ENCODE results near the gene TLN1. TPM values are rescaled to one million over a fixed set of nuclear protein-coding genes. Genes with fewer than 3 reads are reported as not detected.

TLN1 gene
- total and polyA plus RNA-seq, 3 experiments from 2014 or later: 161 to 249 (median 248) TPM

GRCh38 chr9:35684921-35685320 lies 47.1 kb downstream of the TLN1 start:
- no peak overlapping the region for H3K4me3 Mint-ChIP-seq
- CTCF ChIA-PET: interaction anchor here (0.9 to 3.9 kb wide), 4 partner anchors 12 to 81 kb away, joined by 3 to 31 read pairs (median 6); no protein-coding TSS in a partner anchor
- H3K4me1 ChIP-seq (ENCODE audit: insufficient read depth, low read length): no peaks in the 10 kb centered on the region
- no peak overlapping the region for H3K27ac Mint-ChIP-seq
- no peaks in the 10 kb centered on the region for H3K36me3 ChIP-seq (ENCODE audit: insufficient read depth, low read length)
- no peak for DNase-seq
- no peaks in the 10 kb centered on the region for H3K27me3 Mint-ChIP-seq
- H3K27me3 ChIP-seq (ENCODE audit: insufficient read depth, low read length, poor library complexity, severe bottlenecking): no peaks in the 10 kb centered on the region
- H3K36me3 Mint-ChIP-seq: peaks cover 0 to 1% (median 0%) of the 10 kb centered on the region in 3 donors
- H3K9me3 ChIP-seq (ENCODE audit: low read length): no peaks in the 10 kb centered on the region
- POLR2A ChIA-PET: no interaction called here
- H3K4me3 ChIP-seq (ENCODE audit: low read length): no peak overlapping the region
- no peaks in the 10 kb centered on the region for H3K9me3 Mint-ChIP-seq
- H3K27ac ChIP-seq (ENCODE audit: low read depth, low read length): no peak overlapping the region
- peaks cover 0 to 14% (median 7%) of the 10 kb centered on the region in 3 donors for H3K4me1 Mint-ChIP-seq

DNA sequence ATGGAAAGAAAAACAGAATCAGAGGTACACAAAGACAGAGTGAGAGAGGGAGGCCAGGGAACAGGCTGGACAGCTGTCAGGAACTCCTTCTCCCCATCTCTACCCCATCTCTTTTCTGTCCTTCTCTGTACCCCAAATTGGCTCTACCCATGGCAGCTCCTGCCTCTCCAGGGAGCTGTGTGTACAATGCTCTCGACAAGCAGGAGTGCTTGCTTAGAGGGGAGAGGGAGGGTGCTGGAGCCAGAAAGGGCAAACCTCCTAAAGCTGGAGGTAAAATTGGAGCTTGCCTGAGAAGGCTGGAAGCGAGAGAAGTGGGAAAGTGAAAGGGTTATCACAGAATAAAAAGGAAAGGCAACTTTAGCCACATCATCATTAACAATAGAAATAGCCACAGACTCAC lies 48.7 kb downstream of the TLN1 start:
- POLR2A ChIA-PET: no interaction called here
- no peak for DNase-seq
- no peaks in the 10 kb centered on the region for H3K27me3 Mint-ChIP-seq
- H3K27ac Mint-ChIP-seq: peak overlapping the region in 3 of 8 donors; percentile 13 to 73 (median 26)
- Histone ChIP-seq H3K27me3 (ENCODE audit: insufficient read depth, low read length, poor library complexity, severe bottlenecking) (no peaks in the 10 kb centered on the region), H3K36me3 (ENCODE audit: insufficient read depth, low read length) (no peaks in the 10 kb centered on the region), H3K9me3 (ENCODE audit: low read length) (no peaks in the 10 kb centered on the region), H3K27ac (ENCODE audit: low read depth, low read length) (no peak overlapping the region), H3K4me1 (ENCODE audit: insufficient read depth, low read length) (no peaks in the 10 kb centered on the region), H3K4me3 (ENCODE audit: low read length) (no peak overlapping the region)
- H3K4me1 Mint-ChIP-seq: peaks cover 0 to 4% (median 3%) of the 10 kb centered on the region in 3 donors
- no peaks in the 10 kb centered on the region for H3K9me3 Mint-ChIP-seq
- CTCF ChIA-PET: interaction anchor here (1.0 to 3.9 kb wide), 4 partner anchors 14 to 36 kb away, joined by 3 to 31 read pairs (median 5); partner anchors contain the start of genes CCDC107 and RMRP
- H3K4me3 Mint-ChIP-seq: peak overlapping the region in 2 of 7 donors; percentile 24 to 59
- peaks cover 0 to 1% (median 0%) of the 10 kb centered on the region in 3 donors for H3K36me3 Mint-ChIP-seq

DNA sequence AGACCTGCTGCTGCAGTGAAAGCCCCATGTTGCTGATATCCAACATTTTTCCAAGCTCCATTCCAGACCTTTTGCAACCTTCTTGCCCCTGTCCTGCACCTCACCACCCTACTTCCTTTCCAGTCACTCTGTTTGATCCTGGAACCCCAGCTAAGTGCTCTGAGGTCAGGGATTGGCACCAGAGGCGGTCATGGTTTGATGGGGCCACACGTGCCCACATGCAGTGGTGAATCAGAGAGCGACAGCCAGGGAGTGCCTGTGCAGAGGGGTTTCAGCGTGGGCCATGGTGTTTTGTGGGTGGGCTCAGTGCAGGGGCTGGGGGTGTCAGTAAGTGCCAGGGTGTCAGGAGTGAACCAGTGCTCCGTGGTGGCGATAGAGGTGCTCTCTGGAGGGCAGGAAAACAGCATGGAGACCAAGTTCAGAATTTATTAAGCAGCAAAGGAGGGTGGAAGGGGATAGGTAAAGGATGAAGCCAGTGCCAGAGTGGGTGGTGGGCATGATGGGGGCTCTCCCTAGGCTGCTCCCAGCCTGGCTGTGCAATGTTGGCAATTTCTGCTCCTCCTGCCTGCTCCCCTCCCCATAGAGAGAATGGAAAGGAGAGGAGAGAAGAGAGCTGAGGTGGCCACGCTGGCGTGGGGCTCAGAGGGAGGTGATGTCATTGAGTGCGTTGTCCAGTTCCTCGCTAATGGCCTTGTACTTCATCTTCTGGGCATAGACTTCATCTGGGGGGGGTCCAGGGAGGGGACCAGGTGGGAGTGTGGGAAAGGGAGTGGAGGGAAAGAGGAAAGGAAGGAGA lies 49.3 kb downstream of the TLN1 start:
- Histone ChIP-seq H3K4me3 (ENCODE audit: low read length) (no peak overlapping the region), H3K27me3 (ENCODE audit: insufficient read depth, low read length, poor library complexity, severe bottlenecking) (no peaks in the 10 kb centered on the region), H3K36me3 (ENCODE audit: insufficient read depth, low read length) (no peaks in the 10 kb centered on the region), H3K4me1 (ENCODE audit: insufficient read depth, low read length) (no peaks in the 10 kb centered on the region), H3K9me3 (ENCODE audit: low read length) (no peaks in the 10 kb centered on the region), H3K27ac (ENCODE audit: low read depth, low read length) (no peak overlapping the region)
- H3K9me3 Mint-ChIP-seq: no peaks in the 10 kb centered on the region
- DNase-seq: no peak
- ChIA-PET CTCF (interaction anchor here (1.0 to 3.9 kb wide), 4 partner anchors 14 to 36 kb away, joined by 3 to 31 read pairs (median 5); partner anchors contain the start of genes CCDC107 and RMRP), POLR2A (interaction anchor here (0.6 kb wide), 1 partner anchor 12 kb away, joined by 4 read pairs; no protein-coding TSS in a partner anchor)
- H3K36me3 Mint-ChIP-seq: peaks cover 0 to 1% (median 0%) of the 10 kb centered on the region in 3 donors
- peak overlapping the region in 1 of 7 donors; percentile 59 for H3K4me3 Mint-ChIP-seq
- no peaks in the 10 kb centered on the region for H3K27me3 Mint-ChIP-seq
- peaks cover 0 to 4% (median 3%) of the 10 kb centered on the region in 3 donors for H3K4me1 Mint-ChIP-seq
- peak overlapping the region in 4 of 8 donors; percentile 13 to 84 (median 50) for H3K27ac Mint-ChIP-seq

DNA sequence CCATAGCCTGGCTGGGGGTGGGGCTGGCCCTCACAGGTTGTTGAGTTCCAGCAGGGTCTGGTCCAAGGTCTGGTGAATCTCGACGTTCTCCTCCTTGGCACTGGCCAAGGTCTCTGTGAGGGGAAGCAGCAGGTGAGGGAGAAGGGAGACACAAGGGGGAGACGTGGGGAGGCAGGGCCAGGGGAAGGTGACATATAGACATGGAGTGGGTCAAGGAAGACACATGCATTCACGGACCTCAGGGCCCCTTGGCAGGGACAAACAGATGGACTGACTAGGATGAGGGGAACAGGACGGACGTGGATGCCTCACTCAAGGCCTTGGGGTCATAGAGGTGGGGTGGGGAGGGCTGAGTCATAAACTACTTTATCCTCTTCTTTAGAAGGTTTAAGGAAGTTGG lies 49.9 kb downstream of the TLN1 start:
- no peaks in the 10 kb centered on the region for H3K9me3 ChIP-seq (ENCODE audit: low read length)
- peaks cover 0 to 3% of the 10 kb centered on the region in 2 donors for H3K27me3 Mint-ChIP-seq
- no peak overlapping the region for H3K27ac ChIP-seq (ENCODE audit: low read depth, low read length)
- no peaks in the 10 kb centered on the region for H3K27me3 ChIP-seq (ENCODE audit: insufficient read depth, low read length, poor library complexity, severe bottlenecking)
- H3K4me1 Mint-ChIP-seq: peaks cover under 1 to 4% (median under 1%) of the 10 kb centered on the region in 3 donors
- no peaks in the 10 kb centered on the region for H3K9me3 Mint-ChIP-seq
- no peak overlapping the region for H3K4me3 Mint-ChIP-seq
- ChIA-PET POLR2A (no interaction called here), CTCF (no interaction called here)
- H3K36me3 Mint-ChIP-seq: peaks cover 0 to 1% (median 0%) of the 10 kb centered on the region in 3 donors
- DNase-seq: no peak
- H3K36me3 ChIP-seq (ENCODE audit: insufficient read depth, low read length): no peaks in the 10 kb centered on the region
- H3K27ac Mint-ChIP-seq: peak overlapping the region in 3 of 8 donors; percentile 64 to 79 (median 69)
- H3K4me1 ChIP-seq (ENCODE audit: insufficient read depth, low read length): no peaks in the 10 kb centered on the region
- H3K4me3 ChIP-seq (ENCODE audit: low read length): no peak overlapping the region

DNA sequence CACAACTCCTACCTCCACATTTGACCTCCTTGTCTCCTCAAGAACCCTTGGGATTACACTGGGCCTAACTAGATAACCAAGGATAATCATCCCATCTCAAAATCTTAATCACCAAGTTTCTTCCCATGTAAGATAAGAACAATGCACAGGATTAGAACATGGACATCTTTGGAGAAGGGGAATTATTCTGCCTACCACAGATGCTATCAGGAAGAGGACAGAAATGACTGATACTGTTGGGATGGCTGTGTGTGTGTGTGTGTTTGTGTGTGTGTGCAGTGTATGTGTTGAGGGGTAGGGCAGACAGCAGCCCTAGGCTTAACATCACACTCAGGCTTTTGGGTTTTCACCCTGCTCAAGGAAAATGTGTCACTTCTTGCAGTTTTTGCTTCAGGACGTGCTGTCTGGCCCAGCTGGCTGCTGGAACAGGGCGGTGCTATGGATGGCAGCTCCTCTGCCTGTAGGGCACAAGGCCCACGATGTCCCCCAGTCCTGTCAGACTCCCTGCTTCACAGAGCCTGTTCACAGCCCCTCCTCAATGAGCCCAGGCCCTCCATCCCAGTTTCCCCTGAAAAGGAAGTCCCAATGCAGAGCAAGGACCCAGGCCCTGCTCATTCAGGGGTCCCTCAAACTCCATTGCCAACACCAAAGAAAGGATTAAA lies 50.5 kb downstream of the TLN1 start:
- POLR2A ChIA-PET: no interaction called here
- Mint-ChIP-seq H3K9me3 (no peaks in the 10 kb centered on the region), H3K27ac (peak overlapping the region in 2 of 8 donors; percentile 64 to 65), H3K36me3 (peaks cover 0 to 1% (median 0%) of the 10 kb centered on the region in 3 donors), H3K4me1 (peaks cover 2 to 8% (median 4%) of the 10 kb centered on the region in 3 donors), H3K27me3 (peaks cover 4% of the 10 kb centered on the region in 2 donors), H3K4me3 (no peak overlapping the region)
- no peak overlapping the region for H3K27ac ChIP-seq (ENCODE audit: low read depth, low read length)
- DNase-seq: no peak
- no peaks in the 10 kb centered on the region for H3K4me1 ChIP-seq (ENCODE audit: insufficient read depth, low read length)
- H3K9me3 ChIP-seq (ENCODE audit: low read length): no peaks in the 10 kb centered on the region
- CTCF ChIA-PET: interaction anchor here (0.6 to 1.4 kb wide), 2 partner anchors 70 to 1539 kb away, joined by 3 read pairs; no protein-coding TSS in a partner anchor
- H3K36me3 ChIP-seq (ENCODE audit: insufficient read depth, low read length): no peaks in the 10 kb centered on the region
- no peaks in the 10 kb centered on the region for H3K27me3 ChIP-seq (ENCODE audit: insufficient read depth, low read length, poor library complexity, severe bottlenecking)
- no peak overlapping the region for H3K4me3 ChIP-seq (ENCODE audit: low read length)

DNA sequence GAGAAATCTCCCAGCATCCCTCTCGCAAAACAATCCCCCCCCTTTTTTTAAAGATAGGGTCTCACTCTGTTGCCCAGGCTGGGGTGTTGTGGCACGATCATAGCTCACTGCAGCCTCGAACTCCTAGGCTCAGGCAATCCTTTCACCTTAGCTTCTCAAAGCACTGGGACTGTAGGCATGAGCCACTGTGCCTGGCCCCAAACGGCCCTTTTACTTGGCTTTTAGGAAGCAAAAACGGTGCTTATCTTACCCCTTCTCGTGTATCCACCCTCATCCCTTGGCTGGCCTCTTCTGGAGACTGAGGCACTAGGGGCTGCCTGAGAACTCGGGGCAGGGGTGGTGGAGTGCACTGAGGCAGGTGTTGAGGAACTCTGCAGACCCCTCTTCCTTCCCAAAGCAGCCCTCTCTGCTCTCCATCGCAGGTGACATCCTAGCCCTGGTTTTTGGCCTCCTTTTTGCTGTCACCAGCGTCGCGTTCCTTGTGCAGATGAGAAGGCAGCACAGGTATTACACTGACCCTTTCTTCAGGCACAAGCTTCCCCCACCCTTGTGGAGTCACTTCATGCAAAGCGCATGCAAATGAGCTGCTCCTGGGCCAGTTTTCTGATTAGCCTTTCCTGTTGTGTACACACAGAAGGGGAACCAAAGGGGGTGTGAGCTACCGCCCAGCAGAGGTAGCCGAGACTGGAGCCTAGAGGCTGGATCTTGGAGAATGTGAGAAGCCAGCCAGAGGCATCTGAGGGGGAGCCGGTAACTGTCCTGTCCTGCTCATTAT lies 51.5 kb downstream of the TLN1 start:
- H3K9me3 Mint-ChIP-seq: no peaks in the 10 kb centered on the region
- H3K4me3 ChIP-seq (ENCODE audit: low read length): no peak overlapping the region
- H3K27ac Mint-ChIP-seq: no peak overlapping the region
- POLR2A ChIA-PET: no interaction called here
- no peaks in the 10 kb centered on the region for H3K4me1 ChIP-seq (ENCODE audit: insufficient read depth, low read length)
- no peak for DNase-seq
- no peaks in the 10 kb centered on the region for H3K36me3 ChIP-seq (ENCODE audit: insufficient read depth, low read length)
- H3K36me3 Mint-ChIP-seq: peaks cover 0 to 1% (median 0%) of the 10 kb centered on the region in 3 donors
- peaks cover 5 to 12% (median 11%) of the 10 kb centered on the region in 3 donors for H3K4me1 Mint-ChIP-seq
- H3K27me3 Mint-ChIP-seq: peaks cover 7 to 8% of the 10 kb centered on the region in 2 donors
- H3K9me3 ChIP-seq (ENCODE audit: low read length): no peaks in the 10 kb centered on the region
- CTCF ChIA-PET: interaction anchor here (0.6 to 1.4 kb wide), 4 partner anchors 16 to 1538 kb away, joined by 3 to 4 read pairs (median 3); partner anchors contain the start of genes CREB3 and TLN1
- H3K27me3 ChIP-seq (ENCODE audit: insufficient read depth, low read length, poor library complexity, severe bottlenecking): no peaks in the 10 kb centered on the region
- H3K27ac ChIP-seq (ENCODE audit: low read depth, low read length): no peak overlapping the region
- H3K4me3 Mint-ChIP-seq: no peak overlapping the region

DNA sequence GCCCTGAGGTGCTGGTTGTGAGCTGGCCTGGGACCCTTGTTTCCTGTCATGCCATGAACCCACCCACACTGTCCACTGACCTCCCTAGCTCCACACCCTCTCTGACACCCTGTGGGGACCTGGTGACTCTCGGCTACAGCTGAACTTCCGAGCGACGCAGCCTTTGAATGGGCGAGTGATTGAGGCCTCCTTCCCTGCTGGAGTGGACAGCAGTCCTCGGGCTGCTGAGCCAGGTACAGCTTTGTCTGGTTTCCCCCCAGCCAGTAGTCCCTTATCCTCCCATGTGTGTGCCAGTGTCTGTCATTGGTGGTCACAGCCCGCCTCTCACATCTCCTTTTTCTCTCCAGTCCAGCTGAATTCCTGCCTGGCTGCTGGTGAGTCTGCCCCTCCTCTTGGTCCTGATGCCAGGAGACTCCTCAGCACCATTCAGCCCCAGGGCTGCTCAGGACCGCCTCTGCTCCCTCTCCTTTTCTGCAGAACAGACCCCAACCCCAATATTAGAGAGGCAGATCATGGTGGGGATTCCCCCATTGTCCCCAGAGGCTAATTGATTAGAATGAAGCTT lies 52.1 kb downstream of the TLN1 start:
- Histone ChIP-seq H3K27me3 (ENCODE audit: insufficient read depth, low read length, poor library complexity, severe bottlenecking) (no peaks in the 10 kb centered on the region), H3K27ac (ENCODE audit: low read depth, low read length) (no peak overlapping the region), H3K4me1 (ENCODE audit: insufficient read depth, low read length) (no peaks in the 10 kb centered on the region), H3K9me3 (ENCODE audit: low read length) (no peaks in the 10 kb centered on the region), H3K4me3 (ENCODE audit: low read length) (no peak overlapping the region), H3K36me3 (ENCODE audit: insufficient read depth, low read length) (no peaks in the 10 kb centered on the region)
- POLR2A ChIA-PET: no interaction called here
- Mint-ChIP-seq H3K4me1 (peaks cover 5 to 15% (median 12%) of the 10 kb centered on the region in 3 donors), H3K4me3 (no peak overlapping the region), H3K27me3 (peaks cover 8 to 10% of the 10 kb centered on the region in 2 donors), H3K9me3 (no peaks in the 10 kb centered on the region), H3K36me3 (peaks cover 0 to 1% (median 0%) of the 10 kb centered on the region in 3 donors), H3K27ac (no peak overlapping the region)
- no peak for DNase-seq
- CTCF ChIA-PET: interaction anchor here (0.9 to 1.4 kb wide), 3 partner anchors 17 to 68 kb away, joined by 3 to 4 read pairs (median 3); partner anchors contain the start of genes CREB3 and TLN1
